ENCODE data around the gene FAM53B. TPM values are rescaled to one million over a fixed set of nuclear protein-coding genes. Genes with fewer than 3 reads are reported as not detected.
A peak's percentile ranks its signal among the peaks of the same experiment; 100 is the strongest.

The FAM53B gene
- total RNA-seq, 4 donors from 2014 or later = 25.2 to 43.3 (median 34.7) TPM

GRCh38 chr10:124756156-124756903 lies 12.2 kb upstream of the FAM53B start:
- Histone ChIP-seq H3K4me3 (no peak overlapping the region), H3K9me3 (no peaks in the 10 kb centered on the region), H3K4me1 (peaks cover 14 to 26% (median 21%) of the 10 kb centered on the region in 4 donors), H3K27me3 (no peaks in the 10 kb centered on the region), H3K36me3 (peaks cover 0 to 32% (median 15%) of the 10 kb centered on the region in 4 donors), H3K27ac (replicated peaks in 1 of 4) (peak overlapping the region in 1 of 4 donors; percentile 5)
- WGBS = 77% methylated on average over 5 of the region's 5 CpGs
- intact Hi-C loops (cut with DNase I) = no loop called here
- no peak for DNase-seq (ENCODE audit: extremely low spot score)
- TF ChIP-seq POLR2A (IDR thresholded peaks at IDR 0.05; ENCODE audit: low read depth) (no peak), POLR2AphosphoS5 (IDR thresholded peaks at IDR 0.05) (no peak), CTCF (IDR thresholded peaks at IDR 0.05) (no peak), EP300 (IDR thresholded peaks at IDR 0.05) (no peak)

- peaks cover 14 to 26% (median 21%) of the 10 kb centered on the region in 4 donors for H3K4me1 ChIP-seq
- TF ChIP-seq POLR2A (IDR thresholded peaks at IDR 0.05; ENCODE audit: low read depth) (no peak), CTCF (IDR thresholded peaks at IDR 0.05) (no peak), POLR2AphosphoS5 (IDR thresholded peaks at IDR 0.05) (no peak), EP300 (IDR thresholded peaks at IDR 0.05) (no peak)
- peak overlapping the region in 2 of 4 donors; percentile 3 for H3K27ac ChIP-seq (replicated peaks in 1 of 4)
- WGBS = 92% methylated on average over 2 of the region's 2 CpGs
- intact Hi-C loops (cut with DNase I) = no loop called here
- DNase-seq (ENCODE audit: extremely low spot score) = no peak
- H3K9me3 ChIP-seq = no peaks in the 10 kb centered on the region
- peaks cover 0 to 30% (median 11%) of the 10 kb centered on the region in 4 donors for H3K36me3 ChIP-seq
- H3K27me3 ChIP-seq = no peaks in the 10 kb centered on the region
- no peak overlapping the region for H3K4me3 ChIP-seq
Observed at GRCh38 chr10:124755581-124755980, 11.4 kb upstream of the FAM53B start.

- H3K27me3 ChIP-seq = no peaks in the 10 kb centered on the region
- 84% methylated on average over 5 of the region's 5 CpGs for WGBS
- no peaks in the 10 kb centered on the region for H3K9me3 ChIP-seq
- H3K4me3 ChIP-seq = no peak overlapping the region
- H3K27ac ChIP-seq (replicated peaks in 1 of 4) = peak overlapping the region in 3 of 4 donors; percentile 5 to 37 (median 23)
- H3K4me1 ChIP-seq = peaks cover 14 to 26% (median 21%) of the 10 kb centered on the region in 4 donors
- peaks cover 0 to 21% (median 3%) of the 10 kb centered on the region in 4 donors for H3K36me3 ChIP-seq
- TF ChIP-seq EP300 (IDR thresholded peaks at IDR 0.05) (no peak), POLR2A (IDR thresholded peaks at IDR 0.05; ENCODE audit: low read depth) (no peak), CTCF (IDR thresholded peaks at IDR 0.05) (no peak), POLR2AphosphoS5 (IDR thresholded peaks at IDR 0.05) (no peak)
- DNase-seq (ENCODE audit: extremely low spot score) = no peak
- intact Hi-C loops (cut with DNase I) = no loop called here
Observed at GRCh38 chr10:124754227-124754626, 10.0 kb upstream of the FAM53B start.

GRCh38 chr10:124748953-124749645 lies 4.9 kb upstream of the FAM53B start:
- Histone ChIP-seq H3K9me3 (no peaks in the 10 kb centered on the region), H3K4me1 (peaks cover 8 to 19% (median 17%) of the 10 kb centered on the region in 4 donors), H3K4me3 (no peak overlapping the region), H3K27ac (replicated peaks in 1 of 4) (no peak overlapping the region), H3K27me3 (no peaks in the 10 kb centered on the region), H3K36me3 (peaks cover 0 to 12% (median 3%) of the 10 kb centered on the region in 4 donors)
- DNase-seq (ENCODE audit: extremely low spot score) = no peak
- intact Hi-C loops (cut with DNase I) = no loop called here
- 84% methylated on average over 4 of the region's 4 CpGs for WGBS
- TF ChIP-seq EP300 (IDR thresholded peaks at IDR 0.05) (no peak), POLR2A (IDR thresholded peaks at IDR 0.05; ENCODE audit: low read depth) (no peak), POLR2AphosphoS5 (IDR thresholded peaks at IDR 0.05) (no peak), CTCF (IDR thresholded peaks at IDR 0.05) (no peak)

Data from esophagus muscularis mucosa (tissue), 4 donors.